HepG2 (cell line): Measurements from ENCODE around the gene DDX46. TPM values are rescaled to one million over a fixed set of nuclear protein-coding genes. Genes with fewer than 3 reads are reported as not detected.

ENCODE experiments used
- ATAC-seq: fragments of 200-7000 bp; cut with Tn5 transposase; 3 replicates; pipeline ENCODE4 v1.9.1; 2020; ENCODE audit warnings: mild to moderate bottlenecking, moderate library complexity
- BruUV-seq: library from RNA; stranded (reverse); fragments of 400-500 nt; replicated peaks from 2 replicates; lab custom pipeline; 2021; lab: Mats Ljungman, UMichigan
- CTCF ChIA-PET: fragments of 300-600 bp; formaldehyde crosslinking; extraction: SDS; loops from one replicate; lab custom pipeline; 2021; ENCODE audit warnings: low total read pairs, inconsistent platforms, low intra/inter-chr PET ratio; lab: Yijun Ruan, JAX
- POLR2A ChIA-PET: fragments of 350-600 bp; sonication (Branson Sonifier 250); formaldehyde crosslinking; loops from one replicate; lab custom pipeline; 2020; ENCODE audit warnings: antibody characterized with exemption, inconsistent platforms; lab: Yijun Ruan, JAX
- DNase-seq: peaks from one replicate; pipeline ENCODE4 v3.0.0-alpha.2; 2015; ENCODE audit warnings: low spot score
- FAIRE-seq: peaks from 3 replicates; lab custom pipeline; 2011; peaks lifted over from hg19 to GRCh38; lab: Jason Lieb, UNC
- H2AFZ ChIP-seq: one replicate; pipeline ENCODE4 v1.6.1; 2011; ENCODE audit warnings: low read length, inconsistent platforms
- H3K27ac ChIP-seq: fragments of 300-600 bp; 3 replicates; pipeline ENCODE4 v1.8.0; 2011; ENCODE audit warnings: mixed run types, mild to moderate bottlenecking, mixed read lengths, low read length, inconsistent platforms; ENCODE audit not compliant: insufficient read depth; ENCODE audit errors: extremely low read length
- H3K27me3 ChIP-seq, 2 experiments: fragments of 200-600 bp in 1 of 2; 2 replicates in 1 of 2; 3 replicates in 1 of 2; pipeline versions ENCODE4 v1.6.0 to v1.8.0; 2011; ENCODE audit warnings: low read length in 2 of 2, mild to moderate bottlenecking in 2 of 2, moderate library complexity in 2 of 2, inconsistent platforms in 1 of 2; ENCODE audit not compliant: insufficient read depth in 2 of 2, control insufficient read depth in 1 of 2
- H3K36me3 ChIP-seq, 2 experiments: fragments of 200-600 bp in 1 of 2; replicated peaks in 1 of 2; 2 replicates in 1 of 2; 3 replicates in 1 of 2; pipeline versions ENCODE4 v1.5.1 to v1.8.0; 2011; ENCODE audit warnings: low read length in 2 of 2, inconsistent platforms in 1 of 2; ENCODE audit not compliant: insufficient read depth in 2 of 2, control insufficient read depth in 1 of 2
- H3K4me1 ChIP-seq: 2 replicates; pipeline ENCODE4 v1.5.1; 2012; ENCODE audit warnings: low read length, inconsistent platforms; ENCODE audit not compliant: insufficient read depth
- H3K4me2 ChIP-seq: 2 replicates; pipeline ENCODE4 v1.6.0; 2011; ENCODE audit warnings: low read depth, low read length, inconsistent platforms
- H3K4me3 ChIP-seq, 3 experiments: fragments of 200-600 bp in 1 of 3; sonication (generic), shearing (Covaris generic) in 1 of 3; replicated peaks in 1 of 3; 2 replicates each; pipeline ENCODE4 v1.5.1; 2011 to 2016; ENCODE audit warnings: low read length in 3 of 3, inconsistent platforms in 2 of 3, low read depth in 2 of 3, mild to moderate bottlenecking in 2 of 3, control low read depth in 1 of 3, mixed read lengths in 1 of 3; ENCODE audit not compliant: insufficient read depth in 1 of 3
- H3K79me2 ChIP-seq: one replicate; pipeline ENCODE4 v1.6.1; 2011; ENCODE audit warnings: low read length, inconsistent platforms; ENCODE audit not compliant: insufficient read depth
- H3K9ac ChIP-seq: 2 replicates; pipeline ENCODE4 v1.6.0; 2011; ENCODE audit warnings: mild to moderate bottlenecking, low read depth, low read length, inconsistent platforms; ENCODE audit not compliant: insufficient read depth
- H3K9me3 ChIP-seq: 2 replicates; pipeline ENCODE4 v1.5.1; 2012; ENCODE audit warnings: mild to moderate bottlenecking, low read length
- H4K20me1 ChIP-seq: 2 replicates; pipeline ENCODE4 v1.6.0; 2011; ENCODE audit warnings: inconsistent platforms, mild to moderate bottlenecking, low read length, moderate library complexity; ENCODE audit not compliant: insufficient read depth
- ATF2 ChIP-seq: sonication (generic); formaldehyde crosslinking; IDR thresholded peaks from 2 replicates; pipeline ENCODE4 v1.4.0; 2020; ENCODE audit warnings: missing genetic modification reagents
- ATM ChIP-seq: fragments of 450-650 bp; IDR thresholded peaks from 2 replicates; pipeline ENCODE4 v1.7.1; 2017; ENCODE audit warnings: mild to moderate bottlenecking, borderline replicate concordance
- DZIP1 ChIP-seq: sonication (generic); formaldehyde crosslinking; IDR thresholded peaks from 2 replicates; pipeline ENCODE4 v1.5.0; 2020; ENCODE audit warnings: mild to moderate bottlenecking, missing genetic modification reagents
- MED1 ChIP-seq: sonication (generic); formaldehyde crosslinking; IDR thresholded peaks from 2 replicates; pipeline ENCODE4 v1.4.0; 2020; ENCODE audit warnings: missing genetic modification reagents
- MXD1 ChIP-seq: sonication (generic); formaldehyde crosslinking; IDR thresholded peaks from 2 replicates; pipeline ENCODE4 v1.4.0; 2020; ENCODE audit warnings: mild to moderate bottlenecking, missing genetic modification reagents
- PHF5A ChIP-seq: IDR thresholded peaks from one replicate; pipeline ENCODE4 v1.6.1; 2018; ENCODE audit warnings: low read depth, missing genetic modification reagents; ENCODE audit not compliant: unreplicated experiment
- PPARG ChIP-seq: conservative IDR thresholded peaks from 2 replicates; pipeline ENCODE4 v1.6.1; 2016; ENCODE audit warnings: missing biosample characterization, missing genetic modification reagents
- RBM39 ChIP-seq: fragments of 200-400 bp; formaldehyde crosslinking; IDR thresholded peaks from one replicate; pipeline ENCODE4 v1.6.1; 2018; ENCODE audit warnings: antibody characterized with exemption, mild to moderate bottlenecking, low read depth, low read length; ENCODE audit not compliant: poor library complexity, severe bottlenecking
- REPIN1 ChIP-seq: sonication (generic); formaldehyde crosslinking; IDR thresholded peaks from 2 replicates; pipeline ENCODE4 v1.8.0; 2022; ENCODE audit warnings: missing genetic modification reagents, low read depth, mild to moderate bottlenecking, borderline replicate concordance
- RERE ChIP-seq: IDR thresholded peaks from 2 replicates; pipeline ENCODE4 v1.6.1; 2016; ENCODE audit warnings: low read depth, missing genetic modification reagents, missing compliant biosample characterization
- TBP ChIP-seq: sonication (generic); formaldehyde crosslinking; IDR thresholded peaks from 2 replicates; pipeline ENCODE4 v1.5.0; 2020; ENCODE audit warnings: missing genetic modification reagents
- ZC3H13 ChIP-seq: sonication (generic); formaldehyde crosslinking; IDR thresholded peaks from 2 replicates; pipeline ENCODE4 v1.8.1; 2023; ENCODE audit warnings: mild to moderate bottlenecking, missing genetic modification reagents, moderate library complexity
- ZNF264 ChIP-seq: sonication (generic); formaldehyde crosslinking; IDR thresholded peaks from 2 replicates; pipeline ENCODE4 v1.4.0; 2020; ENCODE audit warnings: missing genetic modification reagents
- WGBS: methylation state at CpG from one replicate; pipeline ENCODE4 v1.1.6; 2017; ENCODE audit warnings: low lambda C conversion rate; 5-methylcytosine and 5-hydroxymethylcytosine counted together
- in situ Hi-C: cut with HindIII; loops from 2 replicates; pipeline ENCODE4 v1.10.0; 2017; ENCODE audit warnings: low pct_unique_long_range_greater_than_20kb; ENCODE audit not compliant: extremely low pct_ligation_motif_present
- intact Hi-C: fragments of 100-400 bp; cut with micrococcal nuclease; formaldehyde crosslinking; loops from one replicate; pipeline ENCODE4 v1.10.0; 2022; ENCODE audit not compliant: unreplicated experiment
- polyA plus RNA-seq, 8 experiments: library from polyadenylated mRNA; depleted of rRNA in 3 of 8; stranded (reverse) in 7 of 8; unstranded in 1 of 8; fragments of >200 nt; fragmentation: Illumina TruSeq in 4 of 8; extraction: Trizol in 4 of 8; gene quantifications; 2 replicates each; pipeline versions ENCODE4 v1.2.1 to v1.2.3, GENCODE V29; 2011 to 2016; ENCODE audit warnings: low read depth in 4 of 8, missing spikeins in 1 of 8, mixed read lengths in 1 of 8; ENCODE audit not compliant: insufficient read depth in 1 of 8
- total RNA-seq, 5 experiments: library from RNA; depleted of rRNA; stranded (reverse); fragments of >200 nt; fragmentation: Illumina TruSeq; extraction: Trizol; gene quantifications; 2 replicates each; pipeline ENCODE4 v1.2.3, GENCODE V29; 2016; ENCODE audit warnings: low read depth in 1 of 5

The DDX46 gene
- total and polyA plus RNA-seq, 2 of the 13 experiments (the other 11 are each of a cell fraction or from before 2014, with no cell fraction given) = 27.3 to 59.3 TPM

GRCh38 chr5:134879456-134879855 is 120.9 kb downstream of the DDX46 start:
- no peaks in the 10 kb centered on the region for H3K9me3 ChIP-seq
- H3K4me2 ChIP-seq = no peak overlapping the region
- no peak overlapping the region for H3K9ac ChIP-seq
- intact Hi-C loops = no loop called here
- ATAC-seq (no peak), DNase-seq (no peak), FAIRE-seq (no peak)
- H2AFZ ChIP-seq = no peak overlapping the region
- H3K36me3 ChIP-seq = peaks cover 0 to 1% of the 10 kb centered on the region in 2 experiments; a peak in 1 of 5 replicates
- ChIA-PET POLR2A (no interaction called here), CTCF (no interaction called here)
- H3K4me1 ChIP-seq = peaks cover 29% of the 10 kb centered on the region
- H3K79me2 ChIP-seq = peaks cover 29% of the 10 kb centered on the region
- no peak overlapping the region for H3K4me3 ChIP-seq
- no peaks in the 10 kb centered on the region for H4K20me1 ChIP-seq
- no peak overlapping the region for H3K27ac ChIP-seq
- no TSS peak for BruUV-seq
- 98% methylated on average over 3 of the region's 3 CpGs for WGBS
- in situ Hi-C loops = no loop called here
- no peaks in the 10 kb centered on the region; a peak in 1 of 5 replicates for H3K27me3 ChIP-seq
- TF ChIP-seq PPARG (no peak), RBM39 (no peak), RERE (no peak), ATF2 (CRISPR knock-in tag) (no peak), PHF5A (CRISPR knock-in tag) (no peak), MXD1 (CRISPR knock-in tag) (no peak), ZC3H13 (CRISPR knock-in tag) (no peak), MED1 (no peak), TBP (CRISPR knock-in tag) (no peak), DZIP1 (CRISPR knock-in tag) (no peak), ZNF264 (no peak), REPIN1 (CRISPR knock-in tag) (no peak), ATM (no peak)
